Lung (tissue), 12 donors: Measurements from ENCODE around the gene PHEX. TPM values are rescaled to one million over a fixed set of nuclear protein-coding genes. Genes with fewer than 3 reads are reported as not detected.
A peak's percentile ranks its signal among the peaks of the same experiment; 100 is the strongest.

Experiments used
- ATAC-seq: fragments of 200-7000 bp; cut with Tn5 transposase; one replicate; pipeline ENCODE4 v1.9.1; 2020; ENCODE audit warnings: moderate number of reproducible peaks; ENCODE audit not compliant: insufficient read depth, low FRiP score
- DNase-seq, 3 donors: peaks; one replicate each; pipeline ENCODE4 v3.0.0-alpha.2; 2013 to 2017
- H3K27ac ChIP-seq, 2 donors: one replicate each; pipeline ENCODE4 v1.5.1; 2013; ENCODE audit warnings: mild to moderate bottlenecking in 2 of 2, moderate library complexity in 2 of 2, control low read depth in 1 of 2, inconsistent platforms in 1 of 2, low read depth in 1 of 2, low read length in 1 of 2
- H3K27me3 ChIP-seq, 3 donors: one replicate each; pipeline ENCODE4 v1.5.1; 2013; ENCODE audit warnings: low read length in 2 of 3; ENCODE audit not compliant: control insufficient read depth in 3 of 3, insufficient read depth in 3 of 3
- H3K36me3 ChIP-seq, 4 donors: one replicate each; pipeline ENCODE4 v1.5.1; 2013; ENCODE audit warnings: low read length in 4 of 4, mild to moderate bottlenecking in 1 of 4, moderate library complexity in 1 of 4; ENCODE audit not compliant: control insufficient read depth in 4 of 4, insufficient read depth in 4 of 4
- H3K4me1 ChIP-seq, 5 donors: one replicate each; pipeline ENCODE4 v1.5.1; 2013; ENCODE audit warnings: low read length in 5 of 5, mild to moderate bottlenecking in 2 of 5, moderate library complexity in 1 of 5; ENCODE audit not compliant: control insufficient read depth in 5 of 5, insufficient read depth in 5 of 5
- H3K4me3 ChIP-seq: one replicate; pipeline ENCODE4 v1.5.1; 2013; ENCODE audit warnings: mild to moderate bottlenecking, control low read depth, moderate library complexity
- H3K9ac ChIP-seq, 2 donors: one replicate each; pipeline ENCODE4 v1.5.1; 2013; ENCODE audit warnings: low read length in 2 of 2, control low read depth in 1 of 2; ENCODE audit not compliant: insufficient read depth in 1 of 2
- H3K9me3 ChIP-seq, 4 donors: one replicate each; pipeline ENCODE4 v1.5.1; 2013; ENCODE audit warnings: low read length in 3 of 4, mild to moderate bottlenecking in 1 of 4, moderate library complexity in 1 of 4; ENCODE audit not compliant: control insufficient read depth in 4 of 4, insufficient read depth in 3 of 4
- CTCF ChIP-seq: IDR thresholded peaks from 2 replicates; pipeline ENCODE4 v1.5.1; 2012; ENCODE audit warnings: mild to moderate bottlenecking; ENCODE audit errors: control extremely low read depth, extremely low read depth
- WGBS, 2 donors: extraction: QIAGEN DNeasy Blood & Tissue Kit; methylation state at CpG; one replicate each; pipeline ENCODE4 v1.1.7; 2013; 5-methylcytosine and 5-hydroxymethylcytosine counted together
- polyA plus RNA-seq, 2 donors: library from polyadenylated mRNA; stranded (reverse); fragments of 200-250 nt; gene quantifications; one replicate each; pipeline ENCODE4 v1.2.1, GENCODE V29; 2013
- total RNA-seq, 2 donors: library from RNA; depleted of rRNA in 1 of 2; stranded (reverse); fragments of >200 nt in 1 of 2; gene quantifications; one replicate each; pipeline ENCODE4 v1.2.1, GENCODE V29; 2014 to 2021
- donor health status: control.
- donor health status: control.
- donor health status: Bipolar disorder and iron deficiency.
- donor health status: healthy.
- donor health status: DM: yes; HTN: yes; CAD: no.

The PHEX gene
- total and polyA plus RNA-seq, 4 donors = 0.59 to 15.4 (median 3.8) TPM

GRCh38 chrX:22047468-22047867 is 15.3 kb downstream of the PHEX start:
- no peak overlapping the region for H3K9ac ChIP-seq
- peaks cover 0 to 9% (median 3%) of the 10 kb centered on the region in 3 donors for H3K27me3 ChIP-seq
- H3K4me1 ChIP-seq = peaks cover 0 to 10% (median 0%) of the 10 kb centered on the region in 5 donors
- DNase-seq (peak; percentile 42 to 91 (median 88)), ATAC-seq (no peak)
- TF ChIP-seq CTCF = no peak
- 59 to 70% methylated on average over 2 of the region's 2 CpGs for WGBS, 2 donors
- H3K36me3 ChIP-seq = no peaks in the 10 kb centered on the region
- H3K27ac ChIP-seq = no peak overlapping the region
- H3K9me3 ChIP-seq = no peaks in the 10 kb centered on the region
- H3K4me3 ChIP-seq = no peak overlapping the region

- peaks cover 0 to 4% (median 4%) of the 10 kb centered on the region in 3 donors for H3K27me3 ChIP-seq
- H3K27ac ChIP-seq = no peak overlapping the region
- no peak for ATAC-seq
- peaks cover 0 to under 1% (median 0%) of the 10 kb centered on the region in 5 donors for H3K4me1 ChIP-seq
- no peak for DNase-seq
- H3K9ac ChIP-seq = no peak overlapping the region
- 73 to 77% methylated on average over 3 of the region's 3 CpGs for WGBS, 2 donors
- no peaks in the 10 kb centered on the region for H3K9me3 ChIP-seq
- TF ChIP-seq CTCF = no peak
- no peaks in the 10 kb centered on the region for H3K36me3 ChIP-seq
- H3K4me3 ChIP-seq = no peak overlapping the region
These were observed 21.4 kb downstream of the PHEX start for GRCh38 chrX:22053481-22053880.

GRCh38 chrX:22056235-22056634 is 24.1 kb downstream of the PHEX start:
- TF ChIP-seq CTCF = no peak
- no peaks in the 10 kb centered on the region for H3K36me3 ChIP-seq
- H3K27ac ChIP-seq = no peak overlapping the region
- H3K4me1 ChIP-seq = no peaks in the 10 kb centered on the region
- H3K9ac ChIP-seq = no peak overlapping the region
- H3K27me3 ChIP-seq = peaks cover 0 to 4% (median 4%) of the 10 kb centered on the region in 3 donors
- WGBS, 2 donors = 63 to 72% methylated on average over 2 of the region's 2 CpGs
- DNase-seq (no peak), ATAC-seq (no peak)
- no peak overlapping the region for H3K4me3 ChIP-seq
- no peaks in the 10 kb centered on the region for H3K9me3 ChIP-seq

- Histone ChIP-seq H3K9me3 (no peaks in the 10 kb centered on the region), H3K9ac (no peak overlapping the region), H3K4me1 (no peaks in the 10 kb centered on the region), H3K27me3 (peaks cover 0 to 4% (median 0%) of the 10 kb centered on the region in 3 donors), H3K4me3 (no peak overlapping the region), H3K36me3 (no peaks in the 10 kb centered on the region), H3K27ac (no peak overlapping the region)
- no peak for TF ChIP-seq CTCF
- DNase-seq (no peak), ATAC-seq (no peak)
- 77 to 97% methylated on average over 3 of the region's 3 CpGs for WGBS, 2 donors
These were observed 25.5 kb downstream of the PHEX start for GRCh38 chrX:22057667-22058066.
